Progenitor cell of endocrine pancreas (in vitro differentiated cells): ENCODE data around the gene PALMD. TPM values are rescaled to one million over a fixed set of nuclear protein-coding genes. Genes with fewer than 3 reads are reported as not detected.

Experiments used
- DNase-seq: peaks from one replicate; pipeline ENCODE4 v3.0.0; 2021; ENCODE audit warnings: low spot score; ENCODE audit not compliant: unreplicated experiment
- H3K27ac Mint-ChIP-seq: 2 replicates; pipeline ENCODE4 v1.8.0; 2021; ENCODE audit warnings: mild to moderate bottlenecking, moderate library complexity, mixed read lengths
- H3K27me3 Mint-ChIP-seq: 2 replicates; pipeline ENCODE4 v1.8.0; 2021; ENCODE audit warnings: mixed read lengths
- H3K36me3 Mint-ChIP-seq: 2 replicates; pipeline ENCODE4 v1.8.0; 2022; ENCODE audit warnings: mixed read lengths; ENCODE audit not compliant: insufficient read depth
- H3K4me1 Mint-ChIP-seq: 2 replicates; pipeline ENCODE4 v1.8.0; 2021; ENCODE audit warnings: low read depth, mixed read lengths
- H3K4me3 Mint-ChIP-seq: 2 replicates; pipeline ENCODE4 v1.8.0; 2021; ENCODE audit warnings: low read depth, mild to moderate bottlenecking, moderate library complexity, mixed read lengths
- H3K9me3 Mint-ChIP-seq: 2 replicates; pipeline ENCODE4 v1.8.0; 2021; ENCODE audit warnings: low read depth, mixed read lengths
- long read RNA-seq: library from polyadenylated mRNA; unstranded; transcript quantifications from one replicate; pipeline ENCODE4 v2.0.0, GENCODE V29; 2020
- total RNA-seq: library from RNA; stranded (reverse); gene quantifications from 2 replicates; pipeline ENCODE4 v1.2.1, GENCODE V29; 2021
- TF ChIP-seq, protein P1 (sequence below): fragments of 200-600 bp; sonication (generic); IDR thresholded peaks from one replicate; pipeline ENCODE4 v1.5.0; 2021; ENCODE audit warnings: antibody characterized with exemption, mild to moderate bottlenecking; ENCODE audit not compliant: unreplicated experiment

Gene PALMD
- 4.5 and 7.3 TPM in 2 replicates for total RNA-seq
- long read RNA-seq, transcript PALMD-201 (8 exons, 2,510 nt) = major isoform, 8 of 12 reads
- long read RNA-seq, partial matches to known transcripts = 2 of 12 reads
- long read RNA-seq, other reads (novel, unspliced or antisense) = 2 of 12 reads

- DNase-seq = no peak
- Mint-ChIP-seq H3K27me3 (no peaks in the 10 kb centered on the region), H3K4me3 (peak within 1 kb of the TSS; percentile 71), H3K27ac (peak within 1 kb of the TSS; percentile 91), H3K4me1 (peaks cover 29% of the 10 kb centered on the region), H3K36me3 (no peaks in the 10 kb centered on the region), H3K9me3 (no peaks in the 10 kb centered on the region)
- TF ChIP-seq, protein P1, sequence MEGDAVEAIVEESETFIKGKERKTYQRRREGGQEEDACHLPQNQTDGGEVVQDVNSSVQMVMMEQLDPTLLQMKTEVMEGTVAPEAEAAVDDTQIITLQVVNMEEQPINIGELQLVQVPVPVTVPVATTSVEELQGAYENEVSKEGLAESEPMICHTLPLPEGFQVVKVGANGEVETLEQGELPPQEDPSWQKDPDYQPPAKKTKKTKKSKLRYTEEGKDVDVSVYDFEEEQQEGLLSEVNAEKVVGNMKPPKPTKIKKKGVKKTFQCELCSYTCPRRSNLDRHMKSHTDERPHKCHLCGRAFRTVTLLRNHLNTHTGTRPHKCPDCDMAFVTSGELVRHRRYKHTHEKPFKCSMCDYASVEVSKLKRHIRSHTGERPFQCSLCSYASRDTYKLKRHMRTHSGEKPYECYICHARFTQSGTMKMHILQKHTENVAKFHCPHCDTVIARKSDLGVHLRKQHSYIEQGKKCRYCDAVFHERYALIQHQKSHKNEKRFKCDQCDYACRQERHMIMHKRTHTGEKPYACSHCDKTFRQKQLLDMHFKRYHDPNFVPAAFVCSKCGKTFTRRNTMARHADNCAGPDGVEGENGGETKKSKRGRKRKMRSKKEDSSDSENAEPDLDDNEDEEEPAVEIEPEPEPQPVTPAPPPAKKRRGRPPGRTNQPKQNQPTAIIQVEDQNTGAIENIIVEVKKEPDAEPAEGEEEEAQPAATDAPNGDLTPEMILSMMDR = no peak
Observed at GRCh38 chr1:99645699-99646531, at the start of gene PALMD. TSS of gene PALMD (plus strand) at chr1:99646113. CDS start at chr1:99646318, 205 bp downstream.

DNA sequence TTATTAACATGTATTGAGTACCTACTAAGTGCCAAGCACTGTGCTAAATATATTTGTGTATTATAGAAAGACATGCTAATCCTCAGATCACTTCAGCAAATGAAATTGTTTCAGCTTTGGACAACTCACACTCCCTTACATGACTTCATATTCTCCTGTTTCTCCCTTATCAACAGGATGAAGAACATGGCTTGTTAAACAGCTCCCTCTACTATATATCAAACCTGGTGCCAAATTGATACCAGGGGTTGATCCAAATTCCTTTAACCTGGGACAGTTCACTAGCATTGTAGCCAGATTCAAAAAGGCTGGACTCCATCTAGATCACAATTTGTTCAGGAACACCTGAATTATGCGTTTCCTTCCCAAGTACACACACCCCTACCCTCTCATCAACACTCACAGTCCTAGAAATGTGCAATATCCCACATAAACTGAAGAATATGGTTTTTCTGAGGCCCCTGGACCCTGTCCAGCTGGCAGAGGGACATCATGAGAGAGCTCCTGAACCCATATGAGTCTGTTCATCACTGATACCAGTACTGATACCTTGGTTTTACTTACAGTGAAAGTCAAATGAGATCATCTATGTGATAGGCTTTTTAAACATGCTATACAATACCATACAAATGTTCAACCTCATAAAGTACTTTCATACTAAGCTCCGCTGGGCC lies 47.0 kb upstream of the PALMD start:
- no peak for DNase-seq
- Mint-ChIP-seq H3K9me3 (no peaks in the 10 kb centered on the region), H3K4me1 (peaks cover 10% of the 10 kb centered on the region), H3K27ac (no peak overlapping the region), H3K27me3 (no peaks in the 10 kb centered on the region), H3K36me3 (no peaks in the 10 kb centered on the region), H3K4me3 (no peak overlapping the region)
- TF ChIP-seq, protein P1 = no peak

GRCh38 chr1:99599678-99600175 lies 46.2 kb upstream of the PALMD start:
- H3K27me3 Mint-ChIP-seq = no peaks in the 10 kb centered on the region
- H3K9me3 Mint-ChIP-seq = no peaks in the 10 kb centered on the region
- H3K4me1 Mint-ChIP-seq = peaks cover 10% of the 10 kb centered on the region
- H3K27ac Mint-ChIP-seq = no peak overlapping the region
- H3K36me3 Mint-ChIP-seq = no peaks in the 10 kb centered on the region
- H3K4me3 Mint-ChIP-seq = no peak overlapping the region
- TF ChIP-seq, protein P1 = no peak
- DNase-seq = no peak

GRCh38 chr1:99600782-99601181 lies 45.1 kb upstream of the PALMD start:
- Mint-ChIP-seq H3K27me3 (no peaks in the 10 kb centered on the region), H3K9me3 (no peaks in the 10 kb centered on the region), H3K4me1 (peaks cover 10% of the 10 kb centered on the region), H3K36me3 (no peaks in the 10 kb centered on the region), H3K27ac (peak overlapping the region; percentile 2), H3K4me3 (no peak overlapping the region)
- DNase-seq = no peak
- TF ChIP-seq, protein P1 = no peak

GRCh38 chr1:99601208-99601607 lies 44.7 kb upstream of the PALMD start:
- DNase-seq = no peak
- H3K9me3 Mint-ChIP-seq = no peaks in the 10 kb centered on the region
- TF ChIP-seq, protein P1 = no peak
- no peaks in the 10 kb centered on the region for H3K27me3 Mint-ChIP-seq
- H3K27ac Mint-ChIP-seq = no peak overlapping the region
- H3K36me3 Mint-ChIP-seq = no peaks in the 10 kb centered on the region
- H3K4me1 Mint-ChIP-seq = peaks cover 10% of the 10 kb centered on the region
- no peak overlapping the region for H3K4me3 Mint-ChIP-seq
